HCT116 (cell line): ENCODE measurements around the gene ACADSB. TPM values are rescaled to one million over a fixed set of nuclear protein-coding genes. Genes with fewer than 3 reads are reported as not detected.
A peak's percentile ranks its signal among the peaks of the same experiment; 100 is the strongest.

Experiments
- ATAC-seq: fragments of 200-7000 bp; cut with Tn5 transposase; 2 replicates; pipeline ENCODE4 v1.9.1; 2020; ENCODE audit warnings: mild to moderate bottlenecking, moderate library complexity
- BruUV-seq: library from RNA; stranded (reverse); fragments of 400-500 nt; replicated peaks from 2 replicates; lab custom pipeline; 2021; lab: Mats Ljungman, UMichigan
- CTCF ChIA-PET: fragments of 300-600 bp; sonication (Branson Sonifier 250); formaldehyde crosslinking; loops from one replicate; lab custom pipeline; 2021; ENCODE audit warnings: antibody characterized with exemption; lab: Charles Lee
- POLR2A ChIA-PET: fragments of 300-600, 350-600 bp; sonication (Branson Sonifier 250); formaldehyde crosslinking; loops from one replicate; lab custom pipeline; 2021; ENCODE audit warnings: antibody characterized with exemption; lab: Charles Lee
- RAD21 ChIA-PET, 2 experiments: fragments of 300-600 bp; sonication (Branson Sonifier 250); formaldehyde crosslinking; loops; one replicate each; lab custom pipeline; 2023; ENCODE audit warnings: low total read pairs in 2 of 2; ENCODE audit not compliant: uncharacterized antibody in 2 of 2, unreplicated experiment in 2 of 2, low non-redundant PET in 1 of 2; lab: Charles Lee
- DNase-seq: peaks from one replicate; pipeline ENCODE4 v3.0.0-alpha.2; 2010; ENCODE audit warnings: low read depth, low spot score
- H2AFZ ChIP-seq: fragments of 200-600 bp; shearing (Covaris generic), sonication (generic); 2 replicates; pipeline ENCODE4 v1.6.1; 2017; ENCODE audit warnings: low read depth, mixed run types, mixed read lengths, antibody characterized with exemption, low read length; ENCODE audit not compliant: poor library complexity, severe bottlenecking
- H3K27ac ChIP-seq: 2 replicates; pipeline ENCODE4 v1.5.1; 2012; ENCODE audit warnings: low read depth, low read length
- H3K27me3 ChIP-seq: fragments of 200-600 bp; sonication (generic); 2 replicates; pipeline ENCODE4 v1.6.1; 2016; ENCODE audit warnings: mixed run types, low read length, mixed read lengths; ENCODE audit not compliant: insufficient read depth
- H3K36me3 ChIP-seq, 2 experiments: fragments of 200-500 bp in 1 of 2; fragments of 200-600 bp in 1 of 2; sonication (Bioruptor generic) in 1 of 2; sonication (generic) in 1 of 2; 2 replicates each; pipeline versions ENCODE4 v1.5.1 to v1.6.1; 2014 to 2016; ENCODE audit warnings: low read length in 2 of 2, inconsistent platforms in 1 of 2, mixed read lengths in 1 of 2, mixed run types in 1 of 2; ENCODE audit not compliant: insufficient read depth in 2 of 2, control insufficient read depth in 1 of 2
- H3K4me1 ChIP-seq, 2 experiments: fragments of 200-600 bp in 1 of 2; sonication (generic) in 1 of 2; 2 replicates each; pipeline versions ENCODE4 v1.5.1 to v1.6.1; 2012 to 2017; ENCODE audit warnings: low read length in 2 of 2, inconsistent platforms in 1 of 2, mild to moderate bottlenecking in 1 of 2, mixed read lengths in 1 of 2, mixed run types in 1 of 2, moderate library complexity in 1 of 2; ENCODE audit not compliant: insufficient read depth in 2 of 2, control insufficient read depth in 1 of 2
- H3K4me2 ChIP-seq: fragments of 200-600 bp; sonication (generic); 2 replicates; pipeline ENCODE4 v1.6.1; 2017; ENCODE audit warnings: mixed run types, low read length, mixed read lengths
- H3K4me3 ChIP-seq, 2 experiments: fragments of 200-600 bp in 1 of 2; sonication (generic) in 1 of 2; replicated peaks in 1 of 2; 2 replicates each; pipeline ENCODE4 v1.5.1; 2011 to 2016; ENCODE audit warnings: low read length in 2 of 2, control low read depth in 1 of 2, low read depth in 1 of 2, mild to moderate bottlenecking in 1 of 2, mixed read lengths in 1 of 2, mixed run types in 1 of 2
- H3K79me2 ChIP-seq: fragments of 200-600 bp; sonication (generic); 2 replicates; pipeline ENCODE4 v1.6.1; 2017; ENCODE audit warnings: mild to moderate bottlenecking, mixed run types, low read length, moderate library complexity, mixed read lengths; ENCODE audit not compliant: insufficient read depth
- H3K9ac ChIP-seq: fragments of 200-600 bp; sonication (generic); 2 replicates; pipeline ENCODE4 v1.6.1; 2016; ENCODE audit warnings: low read length, mixed read lengths
- H3K9me2 ChIP-seq: fragments of 200-600 bp; sonication (generic), shearing (Covaris generic); 2 replicates; pipeline ENCODE4 v1.6.1; 2017; ENCODE audit warnings: mixed run types, mild to moderate bottlenecking, moderate library complexity; ENCODE audit not compliant: insufficient read depth
- H3K9me3 ChIP-seq, 2 experiments: fragments of 200-500 bp in 1 of 2; fragments of 200-600 bp in 1 of 2; sonication (Bioruptor generic) in 1 of 2; sonication (generic) in 1 of 2; 2 replicates each; pipeline ENCODE4 v1.6.1; 2014 to 2017; ENCODE audit warnings: low read length in 2 of 2, mixed read lengths in 2 of 2, inconsistent platforms in 1 of 2, low read depth in 1 of 2, mild to moderate bottlenecking in 1 of 2, mixed run types in 1 of 2, moderate library complexity in 1 of 2; ENCODE audit not compliant: control insufficient read depth in 1 of 2, insufficient read depth in 1 of 2
- H4K20me1 ChIP-seq: fragments of 200-600 bp; sonication (generic), shearing (Covaris generic); 2 replicates; pipeline ENCODE4 v1.6.1; 2017; ENCODE audit warnings: mixed run types, mild to moderate bottlenecking, moderate library complexity; ENCODE audit not compliant: insufficient read depth
- CBX3 ChIP-seq: IDR thresholded peaks from 2 replicates; pipeline ENCODE4 v1.6.1; 2012; ENCODE audit warnings: low read depth
- CEBPB ChIP-seq: IDR thresholded peaks from 2 replicates; pipeline ENCODE4 v1.6.1; 2012; ENCODE audit warnings: low read depth
- EGR1 ChIP-seq: IDR thresholded peaks from 2 replicates; pipeline ENCODE4 v1.6.1; 2012; ENCODE audit warnings: low read depth
- ELF1 ChIP-seq: IDR thresholded peaks from 2 replicates; pipeline ENCODE4 v1.6.1; 2012; ENCODE audit warnings: low read depth, borderline replicate concordance
- EZH2 ChIP-seq: fragments of 200-600 bp; sonication (generic); IDR thresholded peaks from 2 replicates; pipeline ENCODE4 v1.6.1; 2017; ENCODE audit warnings: antibody characterized with exemption, mixed run types
- EZH2phosphoT487 ChIP-seq: fragments of 200-600 bp; IDR thresholded peaks from 2 replicates; pipeline ENCODE4 v1.6.1; 2018; ENCODE audit warnings: antibody characterized with exemption, borderline replicate concordance
- FOSL1 ChIP-seq: IDR thresholded peaks from 2 replicates; pipeline ENCODE4 v1.6.1; 2012; ENCODE audit warnings: low read depth
- JUND ChIP-seq: IDR thresholded peaks from 2 replicates; pipeline ENCODE4 v1.6.1; 2012
- POLR2A ChIP-seq: IDR thresholded peaks from 2 replicates; pipeline ENCODE4 v1.7.0; 2011; ENCODE audit warnings: borderline replicate concordance; ENCODE audit not compliant: insufficient read depth, insufficient read length; ENCODE audit errors: extremely low read depth
- POLR2AphosphoS5 ChIP-seq: IDR thresholded peaks from 2 replicates; pipeline ENCODE4 v1.6.1; 2011; ENCODE audit warnings: mild to moderate bottlenecking, low read depth, low read length, moderate library complexity
- RAD21 ChIP-seq: IDR thresholded peaks from 2 replicates; pipeline ENCODE4 v1.6.1; 2012; ENCODE audit warnings: low read depth, mild to moderate bottlenecking
- SIN3A ChIP-seq: IDR thresholded peaks from 2 replicates; pipeline ENCODE4 v1.6.1; 2012; ENCODE audit warnings: low read depth
- SRF ChIP-seq: IDR thresholded peaks from 2 replicates; pipeline ENCODE4 v1.6.1; 2012; ENCODE audit warnings: low read depth
- YY1 ChIP-seq: IDR thresholded peaks from 2 replicates; pipeline ENCODE4 v1.6.1; 2011; ENCODE audit warnings: low read length, low read depth, moderate library complexity, mild to moderate bottlenecking; ENCODE audit not compliant: insufficient replicate concordance; ENCODE audit errors: extremely low read depth
- ZFX ChIP-seq: fragments of 450-650 bp; IDR thresholded peaks from 2 replicates; pipeline ENCODE4 v1.6.1; 2017
- ZNF274 ChIP-seq: fragments of 200-500 bp; sonication (Bioruptor generic); IDR thresholded peaks from 2 replicates; pipeline ENCODE4 v1.6.1; 2014; ENCODE audit warnings: mild to moderate bottlenecking, low read depth, low read length, inconsistent platforms
- intact Hi-C: fragments of 100-400 bp; cut with micrococcal nuclease; formaldehyde crosslinking; loops from 2 replicates; pipeline ENCODE4 v1.10.0; 2022
- total RNA-seq: library from RNA; stranded (reverse); gene quantifications from one replicate; pipeline ENCODE4 v1.2.1, GENCODE V29; 2021; ENCODE audit not compliant: unreplicated experiment
- TF ChIP-seq, protein P1 (sequence below), 3 experiments: fragments of 200-600 bp in 1 of 3; sonication (generic) in 1 of 3; IDR thresholded peaks in 2 of 3; conservative IDR thresholded peaks in 1 of 3; 2 replicates each; pipeline ENCODE4 v1.5.1; 2012 to 2017; ENCODE audit warnings: low read depth in 2 of 3, low read length in 2 of 3, antibody characterized with exemption in 1 of 3, borderline replicate concordance in 1 of 3, control low read depth in 1 of 3, mild to moderate bottlenecking in 1 of 3, mixed read lengths in 1 of 3, mixed run types in 1 of 3, moderate library complexity in 1 of 3; ENCODE audit not compliant: insufficient read depth in 1 of 3
- TF ChIP-seq, protein P2 (sequence below): IDR thresholded peaks from 2 replicates; pipeline ENCODE4 v1.6.1; 2012
- TF ChIP-seq, protein P3 (sequence below): IDR thresholded peaks from 2 replicates; pipeline ENCODE4 v1.6.1; 2011; ENCODE audit warnings: mild to moderate bottlenecking, low read length, moderate library complexity; ENCODE audit not compliant: insufficient replicate concordance; ENCODE audit errors: extremely low read depth

Gene ACADSB
- total RNA-seq, 1 experiment from 2014 or later, result 33.3 TPM

DNA sequence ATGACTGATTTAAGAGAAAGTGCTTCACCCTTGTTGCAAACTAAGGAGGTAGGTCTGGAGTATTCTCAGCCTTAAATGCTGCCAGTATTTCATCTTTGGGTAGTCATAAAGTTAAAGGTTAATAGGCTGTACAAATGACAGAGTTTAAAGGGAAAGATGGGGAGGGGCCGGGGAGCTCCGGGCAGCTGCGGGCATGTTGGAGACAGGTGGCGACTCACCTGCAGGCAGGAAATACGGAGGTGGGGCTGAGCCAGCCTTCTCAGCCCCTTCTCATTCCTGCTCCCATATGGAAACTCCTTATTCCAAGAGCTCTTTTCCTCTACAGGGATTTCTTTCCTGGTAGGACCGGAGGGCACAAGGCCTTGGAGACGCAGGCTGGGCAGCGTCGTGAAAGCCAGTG lies 95.1 kb downstream of the ACADSB start:
- H3K4me3 ChIP-seq, result no peak overlapping the region
- no TSS peak for BruUV-seq
- CTCF ChIA-PET, result interaction anchor here (1.2 kb wide), 1 partner anchor 14 kb away, joined by 3 read pairs; no protein-coding TSS in a partner anchor
- no peaks in the 10 kb centered on the region for H4K20me1 ChIP-seq
- H3K4me1 ChIP-seq, result peaks cover 0 to 9% of the 10 kb centered on the region in 2 experiments; a peak in 1 of 4 replicates
- no peaks in the 10 kb centered on the region for H3K36me3 ChIP-seq
- intact Hi-C loops, result no loop called here
- DNase-seq, result no peak
- peak; percentile 28; the same call in 1 of the 2 replicates for ATAC-seq
- POLR2A ChIA-PET, result no interaction called here
- H3K9me2 ChIP-seq, result no peaks in the 10 kb centered on the region
- no peak overlapping the region for H3K27ac ChIP-seq
- H3K79me2 ChIP-seq, result no peaks in the 10 kb centered on the region
- TF ChIP-seq, protein P1, sequence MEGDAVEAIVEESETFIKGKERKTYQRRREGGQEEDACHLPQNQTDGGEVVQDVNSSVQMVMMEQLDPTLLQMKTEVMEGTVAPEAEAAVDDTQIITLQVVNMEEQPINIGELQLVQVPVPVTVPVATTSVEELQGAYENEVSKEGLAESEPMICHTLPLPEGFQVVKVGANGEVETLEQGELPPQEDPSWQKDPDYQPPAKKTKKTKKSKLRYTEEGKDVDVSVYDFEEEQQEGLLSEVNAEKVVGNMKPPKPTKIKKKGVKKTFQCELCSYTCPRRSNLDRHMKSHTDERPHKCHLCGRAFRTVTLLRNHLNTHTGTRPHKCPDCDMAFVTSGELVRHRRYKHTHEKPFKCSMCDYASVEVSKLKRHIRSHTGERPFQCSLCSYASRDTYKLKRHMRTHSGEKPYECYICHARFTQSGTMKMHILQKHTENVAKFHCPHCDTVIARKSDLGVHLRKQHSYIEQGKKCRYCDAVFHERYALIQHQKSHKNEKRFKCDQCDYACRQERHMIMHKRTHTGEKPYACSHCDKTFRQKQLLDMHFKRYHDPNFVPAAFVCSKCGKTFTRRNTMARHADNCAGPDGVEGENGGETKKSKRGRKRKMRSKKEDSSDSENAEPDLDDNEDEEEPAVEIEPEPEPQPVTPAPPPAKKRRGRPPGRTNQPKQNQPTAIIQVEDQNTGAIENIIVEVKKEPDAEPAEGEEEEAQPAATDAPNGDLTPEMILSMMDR (IDR thresholded peaks at IDR 0.05 in 2 of 3, conservative IDR thresholded peaks at IDR 0.05 in 1 of 3; ENCODE audit: borderline replicate concordance in 1 of 3, insufficient read depth in 1 of 3, low read depth in 2 of 3, low read length in 2 of 3), result no peak
- TF ChIP-seq SIN3A (no peak), ELF1 (no peak), SRF (no peak), FOSL1 (no peak), POLR2AphosphoS5 (no peak), YY1 (no peak), RAD21 (no peak), POLR2A (no peak), ZNF274 (no peak), EZH2 (no peak), ZFX (no peak), CBX3 (no peak), CEBPB (no peak), JUND (no peak), EGR1 (no peak), EZH2phosphoT487 (no peak)
- TF ChIP-seq, protein P2, sequence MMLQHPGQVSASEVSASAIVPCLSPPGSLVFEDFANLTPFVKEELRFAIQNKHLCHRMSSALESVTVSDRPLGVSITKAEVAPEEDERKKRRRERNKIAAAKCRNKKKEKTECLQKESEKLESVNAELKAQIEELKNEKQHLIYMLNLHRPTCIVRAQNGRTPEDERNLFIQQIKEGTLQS, result no peak
- TF ChIP-seq, protein P3, sequence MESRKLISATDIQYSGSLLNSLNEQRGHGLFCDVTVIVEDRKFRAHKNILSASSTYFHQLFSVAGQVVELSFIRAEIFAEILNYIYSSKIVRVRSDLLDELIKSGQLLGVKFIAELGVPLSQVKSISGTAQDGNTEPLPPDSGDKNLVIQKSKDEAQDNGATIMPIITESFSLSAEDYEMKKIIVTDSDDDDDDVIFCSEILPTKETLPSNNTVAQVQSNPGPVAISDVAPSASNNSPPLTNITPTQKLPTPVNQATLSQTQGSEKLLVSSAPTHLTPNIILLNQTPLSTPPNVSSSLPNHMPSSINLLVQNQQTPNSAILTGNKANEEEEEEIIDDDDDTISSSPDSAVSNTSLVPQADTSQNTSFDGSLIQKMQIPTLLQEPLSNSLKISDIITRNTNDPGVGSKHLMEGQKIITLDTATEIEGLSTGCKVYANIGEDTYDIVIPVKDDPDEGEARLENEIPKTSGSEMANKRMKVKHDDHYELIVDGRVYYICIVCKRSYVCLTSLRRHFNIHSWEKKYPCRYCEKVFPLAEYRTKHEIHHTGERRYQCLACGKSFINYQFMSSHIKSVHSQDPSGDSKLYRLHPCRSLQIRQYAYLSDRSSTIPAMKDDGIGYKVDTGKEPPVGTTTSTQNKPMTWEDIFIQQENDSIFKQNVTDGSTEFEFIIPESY, result no peak
- TF ChIP-seq, all 23 proteins: peak for 0
- Histone ChIP-seq H3K4me2 (peak overlapping the region; percentile 21; the same call in 1 of the 2 replicates), H3K27me3 (no peaks in the 10 kb centered on the region), H3K9ac (no peak overlapping the region), H2AFZ (no peak overlapping the region), H3K9me3 (no peaks in the 10 kb centered on the region)
- RAD21 ChIA-PET, result no interaction called here
